Measurements from ENCODE around the gene PTGR2.
"Not testable (repeated sequence)": the region's sequence is repeated elsewhere in the genome, so short reads cannot be mapped to it uniquely, and the experiment has no call there.

The PTGR2 gene

DNA sequence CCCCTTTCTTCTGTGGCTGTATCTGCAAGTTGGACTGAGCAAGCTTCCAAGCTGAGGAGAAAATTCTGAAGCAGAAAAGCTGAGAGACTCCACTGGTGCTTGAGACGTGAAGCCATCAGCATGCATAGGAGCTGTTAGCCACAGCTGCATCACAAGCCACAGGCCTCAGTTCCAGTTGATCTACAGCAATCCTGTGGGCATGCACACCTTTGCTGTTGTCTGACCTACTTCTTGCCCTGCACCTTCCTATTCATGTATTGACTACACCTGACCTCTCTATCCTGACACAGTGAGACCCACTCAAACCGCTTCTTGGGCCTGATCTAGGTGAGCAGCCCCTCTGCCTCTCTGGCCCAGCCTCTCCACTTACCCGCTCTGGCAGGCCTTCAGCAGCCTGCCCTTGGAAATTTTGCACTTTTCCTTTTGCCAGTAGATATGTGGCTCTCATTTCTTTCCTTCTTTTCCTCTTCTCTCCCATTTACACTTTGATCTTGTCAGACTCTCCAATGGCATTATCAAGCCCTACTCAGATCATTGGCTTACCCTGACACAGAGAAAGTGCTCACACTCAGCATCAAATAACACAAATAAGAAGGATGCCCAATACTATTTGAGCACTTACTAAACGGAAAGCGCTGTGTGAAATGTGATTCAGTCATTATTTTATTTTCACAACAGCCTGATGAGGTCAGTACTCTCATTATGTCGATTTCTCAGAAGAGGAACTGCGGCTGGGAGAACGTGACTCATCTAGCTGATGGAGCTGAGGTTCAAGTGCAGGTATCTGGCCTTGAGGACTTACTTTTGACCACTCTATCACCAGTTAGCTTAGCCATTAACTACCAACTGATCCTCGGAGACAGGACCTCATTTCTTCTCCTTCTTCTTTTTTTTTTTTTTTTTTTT, 21.9 kb upstream of the PTGR2 start:
- DNase-seq (ENCODE audit: low read depth in 1 of 2, low spot score in 1 of 2), result peak; percentile 11 to 12

DNA sequence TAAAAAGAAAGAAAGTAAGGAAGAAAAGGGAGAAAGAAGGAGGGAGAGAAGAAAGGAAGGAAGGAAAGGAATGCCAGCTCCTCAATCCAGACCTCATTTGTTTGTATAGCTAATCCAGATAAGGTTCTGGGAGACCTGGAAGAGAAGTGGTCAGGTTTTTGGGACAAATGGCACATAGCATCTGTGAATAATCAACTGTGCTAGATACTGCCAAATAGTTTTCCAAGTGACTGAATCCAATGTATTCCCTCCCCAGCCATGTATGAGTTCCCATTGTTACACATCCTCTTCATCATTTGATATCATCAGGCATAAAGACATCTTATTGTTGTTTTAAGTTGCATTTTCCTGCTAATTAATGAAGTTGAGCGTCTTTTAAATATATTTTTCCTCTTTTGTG, 18.6 kb upstream of the PTGR2 start:
- DNase-seq (ENCODE audit: low read depth in 1 of 2, low spot score in 1 of 2), result no peak

DNA sequence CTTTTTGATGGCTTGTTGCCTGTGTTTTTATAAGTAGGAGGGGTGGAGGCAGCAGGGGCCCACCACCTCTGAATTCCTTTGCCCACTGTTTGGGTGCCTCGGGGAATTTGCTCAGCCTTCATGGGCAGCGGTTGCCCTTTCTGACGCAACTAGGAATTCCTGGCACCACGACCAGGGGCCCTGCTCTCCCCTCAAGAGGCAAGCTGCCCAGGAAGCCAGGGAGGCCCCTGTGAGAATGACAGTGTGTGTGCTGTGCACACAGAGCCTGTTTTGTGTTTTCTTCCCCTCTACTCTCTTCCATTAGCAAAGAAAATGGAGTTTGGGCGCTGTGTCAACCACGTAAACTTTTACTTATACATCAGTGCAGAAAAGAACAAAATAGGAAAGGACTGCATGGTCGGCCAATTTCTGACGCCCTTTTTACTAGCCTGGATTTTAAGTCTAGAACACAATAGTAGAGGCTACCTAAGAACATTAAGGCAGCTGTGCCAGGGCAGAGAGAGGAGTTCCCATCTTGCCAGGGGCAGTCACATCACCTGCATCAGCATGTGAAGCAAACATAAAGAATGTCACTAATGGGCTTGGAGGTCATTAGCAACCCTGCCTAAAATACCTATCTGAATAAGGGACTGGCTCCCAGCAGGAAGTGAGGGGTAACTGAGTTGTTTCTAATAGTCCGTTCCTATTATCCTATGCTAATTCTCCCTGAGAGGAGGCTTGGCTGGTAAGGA, 17.9 kb upstream of the PTGR2 start:
- DNase-seq (ENCODE audit: low read depth in 1 of 2, low spot score in 1 of 2), result no peak

DNA sequence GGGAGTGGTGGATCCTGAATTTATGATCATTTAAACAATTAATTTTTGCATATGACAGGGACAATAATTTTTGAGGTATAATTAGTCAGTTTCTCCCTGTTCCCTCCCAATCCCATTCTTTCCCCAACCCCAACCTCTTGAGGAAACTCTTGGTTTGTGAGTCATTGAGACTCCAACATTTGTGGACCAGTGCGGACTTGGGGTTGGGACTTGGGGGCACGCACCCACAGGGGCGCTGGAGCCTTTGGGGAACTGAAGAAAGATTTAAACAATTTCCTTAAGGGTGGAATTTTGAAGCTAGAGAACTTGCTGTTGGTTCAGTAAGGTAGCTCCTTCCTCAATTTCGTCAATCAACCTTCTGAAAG, 17.4 kb upstream of the PTGR2 start:
- DNase-seq (ENCODE audit: low read depth in 1 of 2, low spot score in 1 of 2), result no peak

DNA sequence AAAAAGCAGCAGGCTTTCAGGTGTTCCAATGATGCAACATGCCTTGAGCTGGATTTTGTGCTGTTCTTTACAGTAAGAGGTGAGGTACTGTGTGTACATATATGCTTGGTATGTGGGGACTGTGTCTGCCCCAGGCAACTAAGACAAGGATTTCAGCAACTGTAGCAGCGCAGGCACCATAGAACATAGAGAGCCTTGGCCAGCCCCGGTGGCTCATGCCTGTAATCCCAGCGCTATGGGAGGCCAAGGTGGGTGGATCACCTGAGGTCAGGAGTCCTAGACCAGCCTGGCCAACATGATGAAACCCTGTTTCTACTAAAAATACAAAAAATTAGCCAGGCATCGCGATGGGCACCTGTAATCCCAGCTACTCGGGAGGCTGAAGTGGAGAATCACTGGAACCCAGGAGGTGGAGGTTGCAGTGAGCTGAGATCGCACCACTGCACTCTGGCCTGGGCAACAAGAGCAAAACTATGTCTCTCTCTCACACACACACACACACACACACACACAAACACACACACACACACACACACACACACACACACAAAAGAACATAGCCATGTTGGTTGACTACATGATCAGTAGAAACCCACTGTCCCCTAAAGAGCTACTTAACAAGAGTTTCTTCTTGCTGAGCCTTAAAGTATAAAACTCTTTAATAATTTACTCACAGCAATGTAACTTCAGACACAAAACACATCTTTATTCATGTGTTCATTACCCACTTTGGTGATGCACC, 13.2 kb upstream of the PTGR2 start:
- DNase-seq (ENCODE audit: low read depth in 1 of 2, low spot score in 1 of 2), result not testable (repeated sequence)

DNA sequence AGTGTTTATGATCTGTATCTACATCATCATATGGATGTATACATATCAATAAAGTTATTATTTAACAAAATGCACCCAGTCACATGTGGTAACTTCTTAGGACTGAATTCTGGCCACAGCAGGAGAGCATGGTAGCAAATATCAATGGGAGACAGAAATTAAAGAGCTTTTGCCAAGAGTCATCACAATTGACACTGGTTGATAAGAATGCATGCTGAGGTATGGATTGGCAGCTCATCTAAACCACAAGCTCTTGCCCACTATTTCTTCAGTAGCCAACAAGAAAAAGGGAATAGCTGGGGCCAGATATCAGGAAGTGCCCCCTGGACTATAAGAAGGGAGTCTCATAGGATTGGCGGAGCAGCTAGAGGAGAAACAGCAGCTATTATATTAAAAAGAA, 9.4 kb upstream of the PTGR2 start:
- DNase-seq (ENCODE audit: low read depth in 1 of 2, low spot score in 1 of 2), result no peak

DNA sequence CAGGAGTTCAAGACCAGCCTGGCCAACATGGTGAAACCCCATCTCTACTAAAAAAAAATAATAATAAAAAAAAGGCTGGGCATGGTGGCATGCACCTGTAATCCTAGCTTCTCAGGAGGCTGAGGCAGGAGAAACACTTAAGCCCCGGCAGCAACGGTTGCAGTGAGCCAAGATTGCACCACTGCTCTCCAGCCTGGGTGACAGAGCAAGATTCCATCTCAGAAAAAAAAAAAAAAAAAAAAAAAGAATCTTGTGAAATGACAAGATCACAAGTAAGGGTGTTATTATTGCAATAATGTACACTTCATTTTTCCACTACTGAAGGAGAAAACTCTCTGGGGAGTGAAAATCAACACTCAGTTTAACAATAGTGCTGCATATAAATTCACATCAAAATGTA, 8.8 kb upstream of the PTGR2 start:
- DNase-seq (ENCODE audit: low read depth in 1 of 2, low spot score in 1 of 2), result no peak

DNA sequence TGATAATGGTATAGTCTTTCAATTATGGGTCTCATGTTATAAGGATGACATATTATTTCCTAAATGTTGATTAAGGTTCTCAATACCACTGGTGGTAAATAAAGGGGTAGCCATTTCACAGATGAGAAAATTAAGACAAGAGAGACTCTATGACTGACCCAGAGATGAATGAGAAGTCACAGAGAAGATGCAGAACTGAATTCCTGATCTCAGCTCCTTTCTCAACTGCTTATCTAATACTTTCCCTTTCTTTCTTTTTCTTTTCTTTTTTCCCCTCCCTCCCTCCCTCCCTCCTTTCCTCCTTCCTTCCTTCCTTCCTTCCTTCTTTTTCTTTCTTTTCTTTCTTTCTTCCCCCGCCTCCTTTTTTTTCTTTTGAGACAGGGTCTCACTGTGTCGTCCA, 8.3 kb upstream of the PTGR2 start:
- DNase-seq (ENCODE audit: low read depth in 1 of 2, low spot score in 1 of 2), result no peak

DNA sequence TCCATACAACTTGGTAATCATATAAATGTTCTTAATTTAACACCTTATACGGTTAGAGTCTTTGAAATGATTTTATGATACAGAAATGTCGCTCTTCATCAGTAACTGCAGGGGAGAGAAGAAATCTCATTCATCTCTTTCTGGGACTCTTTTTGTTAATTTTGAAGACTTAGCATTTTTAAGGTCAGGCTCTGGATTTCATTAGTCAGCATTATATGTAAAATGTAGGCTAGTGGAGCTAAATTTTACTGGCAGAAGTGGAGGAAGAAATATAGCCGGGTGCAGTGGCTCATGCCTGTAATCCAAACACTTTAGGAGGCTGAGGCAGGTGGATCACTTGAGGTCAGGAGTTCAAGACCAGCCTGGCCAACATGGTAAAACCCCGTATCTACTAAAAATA, 4.7 kb upstream of the PTGR2 start:
- no peak for DNase-seq (ENCODE audit: low read depth in 1 of 2, low spot score in 1 of 2)

DNA sequence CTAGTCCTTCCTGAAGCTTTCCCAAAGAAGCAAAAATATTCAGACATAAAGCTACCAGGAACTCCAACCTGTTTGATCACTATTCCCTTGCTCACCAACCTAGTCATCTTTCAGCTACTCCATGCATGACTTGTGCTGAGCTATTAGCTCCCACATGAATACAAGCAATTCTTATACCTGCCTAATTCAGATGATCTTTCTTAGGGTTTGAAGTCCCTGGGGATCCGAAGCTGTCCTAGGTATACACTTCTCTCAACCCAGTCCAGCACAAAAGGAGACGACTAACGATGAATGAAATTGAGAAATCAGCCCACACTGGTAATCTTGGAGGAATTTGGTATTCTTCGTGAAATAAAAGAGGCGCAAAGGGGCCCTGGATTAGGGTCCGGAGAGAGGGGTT, 631 bp upstream of the PTGR2 start:
- no peak for DNase-seq (ENCODE audit: low read depth in 1 of 2, low spot score in 1 of 2)

DNA sequence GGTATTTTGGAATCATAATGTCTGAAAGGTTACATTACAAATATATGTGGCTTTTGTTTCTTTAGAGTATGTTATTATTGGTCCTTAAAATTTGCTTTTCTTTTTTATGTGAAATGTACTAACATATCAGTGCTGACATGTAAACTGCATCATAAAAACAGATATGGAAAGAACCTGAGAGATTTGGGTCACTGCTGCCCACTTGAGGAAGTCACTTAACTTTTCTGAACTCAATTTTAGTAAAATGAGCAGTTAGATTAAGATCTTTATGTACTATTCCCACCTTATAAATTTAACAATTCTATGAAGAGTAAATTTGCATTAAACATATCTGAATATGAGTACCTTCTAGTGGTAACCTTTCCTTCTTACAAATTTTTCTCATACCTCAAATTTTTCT, 7.5 kb downstream of the PTGR2 start:
- DNase-seq (ENCODE audit: low read depth in 1 of 2, low spot score in 1 of 2), result no peak

DNA sequence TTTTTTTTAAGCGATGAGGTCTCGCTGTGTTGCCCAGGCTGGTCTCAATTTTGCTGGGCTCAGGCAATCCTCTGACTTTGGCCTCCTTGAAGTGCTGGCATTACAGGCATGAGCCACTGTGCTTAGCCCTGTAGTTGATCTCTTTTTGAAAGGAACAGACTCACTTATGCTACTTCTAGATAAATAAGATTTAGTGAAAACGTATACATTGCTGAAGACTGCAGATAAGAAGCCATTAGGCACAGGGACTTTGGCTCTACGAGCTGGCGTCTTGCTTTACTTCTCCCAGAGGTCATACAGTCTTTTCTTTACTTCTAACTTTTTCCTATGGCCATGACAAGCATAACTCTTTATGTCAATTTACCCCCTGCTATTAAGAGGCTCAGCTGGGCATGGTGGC, 9.4 kb downstream of the PTGR2 start:
- no peak for DNase-seq (ENCODE audit: low read depth in 1 of 2, low spot score in 1 of 2)

DNA sequence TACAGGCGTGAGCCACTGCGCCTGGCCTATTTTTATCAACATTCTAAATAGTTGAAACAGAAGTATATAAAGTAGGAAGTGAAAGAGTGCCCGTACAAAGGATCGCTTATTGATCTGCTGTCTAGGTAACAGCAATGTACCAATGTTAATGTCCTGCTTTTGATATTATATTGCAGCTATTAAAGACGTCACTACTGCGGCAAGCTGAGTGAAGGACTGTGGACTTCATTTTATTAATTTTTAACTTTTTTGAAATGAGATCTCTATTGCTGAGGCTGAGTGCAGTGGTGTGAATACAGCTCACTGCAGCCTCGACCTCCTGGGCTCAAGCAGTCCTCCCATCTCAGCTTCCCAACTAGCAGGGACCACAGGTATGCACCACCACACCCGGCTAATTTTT, 10.8 kb downstream of the PTGR2 start:
- DNase-seq (ENCODE audit: low read depth in 1 of 2, low spot score in 1 of 2), result no peak

DNA sequence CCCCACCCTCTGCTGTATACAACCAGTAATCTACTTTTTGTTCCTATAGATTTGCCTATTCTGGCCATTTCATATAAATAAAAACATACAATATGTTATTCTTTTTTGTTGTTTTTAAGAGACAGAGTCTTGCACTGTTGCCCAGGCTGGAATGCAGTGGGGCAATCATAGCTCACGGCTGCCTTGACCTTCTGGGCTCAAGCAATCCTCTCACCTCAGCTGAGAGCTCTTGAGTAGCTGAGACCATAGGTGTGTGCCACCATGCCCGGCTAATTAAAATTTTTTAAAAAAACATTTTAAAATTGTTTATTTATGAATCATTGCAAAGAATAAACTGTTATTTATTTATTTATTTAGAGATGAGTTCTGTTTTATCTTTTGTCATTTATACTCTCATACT, 11.6 kb downstream of the PTGR2 start:
- DNase-seq (ENCODE audit: low read depth in 1 of 2, low spot score in 1 of 2), result no peak

DNA sequence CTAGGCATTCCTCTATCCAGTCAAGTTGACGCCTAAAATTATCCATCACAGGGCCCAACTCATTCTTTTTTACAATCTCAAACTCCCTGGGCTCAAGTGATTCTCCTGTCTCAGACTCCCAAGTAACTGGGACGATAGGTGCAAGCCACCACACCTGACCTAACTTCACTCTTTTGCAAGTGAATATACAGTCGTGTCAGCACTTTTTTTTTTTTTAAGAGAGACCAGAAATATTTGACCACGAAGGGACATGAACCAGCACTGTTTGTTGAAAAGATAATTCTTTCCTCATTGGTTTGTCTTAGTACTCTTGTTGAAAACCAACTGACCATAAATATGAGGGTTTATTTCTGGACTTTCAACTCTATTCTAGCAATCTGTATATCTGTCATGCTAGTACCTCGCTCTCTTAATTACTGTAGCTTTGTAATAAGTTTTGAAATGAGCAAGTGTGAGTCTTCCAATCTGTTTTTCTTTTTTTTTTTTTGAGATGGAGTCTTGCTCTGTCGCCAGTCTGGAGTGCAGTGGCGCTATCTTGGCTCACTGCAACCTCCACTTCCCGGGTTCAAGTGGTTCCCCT, 14.0 kb downstream of the PTGR2 start:
- DNase-seq (ENCODE audit: low read depth in 1 of 2, low spot score in 1 of 2), result no peak

DNA sequence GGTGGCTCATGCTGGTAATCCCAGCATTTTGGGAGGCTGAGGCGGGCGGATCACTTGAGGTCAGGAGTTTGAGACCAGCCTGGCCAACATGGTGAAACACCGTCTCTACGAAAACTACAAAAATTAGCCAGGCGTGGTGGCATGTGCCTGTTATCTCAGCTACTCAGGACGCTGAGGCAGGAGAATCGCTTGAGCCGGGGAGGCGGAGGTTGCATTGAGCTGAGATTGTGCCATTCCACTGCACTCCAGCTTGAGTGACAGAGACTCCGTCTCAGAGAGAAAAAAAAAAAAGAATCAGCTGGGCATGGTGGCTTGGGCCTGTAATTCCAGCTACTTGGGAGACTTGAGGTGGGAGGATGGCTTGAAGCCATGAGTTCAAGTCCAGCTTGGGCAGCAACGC, 18.1 kb downstream of the PTGR2 start:
- DNase-seq (ENCODE audit: low read depth in 1 of 2, low spot score in 1 of 2), result not testable (repeated sequence)

DNA sequence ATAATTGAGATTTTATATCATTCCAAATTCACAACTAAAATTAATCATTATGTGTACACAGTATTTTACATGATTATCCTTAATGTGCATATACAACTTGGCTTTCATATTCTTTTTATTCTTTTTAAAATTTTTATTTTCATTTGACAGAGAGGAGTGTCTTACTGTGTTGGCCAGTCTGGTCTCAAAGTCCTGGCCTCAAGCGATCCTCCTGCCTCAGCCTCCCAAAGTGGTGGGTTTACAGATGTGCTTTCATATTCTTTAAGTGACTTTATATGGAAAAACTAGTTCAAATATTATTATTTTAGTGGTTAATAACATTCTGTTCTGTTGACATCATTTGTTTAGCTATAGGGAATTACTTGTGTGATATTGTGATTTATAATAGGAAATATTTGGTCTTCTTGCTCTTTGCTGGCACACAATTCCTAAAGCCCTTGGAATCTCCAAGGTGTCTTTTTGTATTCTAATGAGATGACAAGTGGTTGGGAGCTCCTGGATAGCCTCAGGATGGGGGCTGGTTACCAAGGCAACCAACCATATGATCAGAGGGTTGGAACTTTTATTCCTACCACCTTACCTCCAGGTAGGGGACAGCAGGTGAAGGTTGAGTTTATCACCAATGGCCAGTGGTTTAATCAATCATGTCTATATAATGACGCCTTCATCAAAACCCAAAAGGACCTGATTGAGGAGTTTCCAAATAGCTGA, 19.0 kb downstream of the PTGR2 start:
- no peak for DNase-seq (ENCODE audit: low read depth in 1 of 2, low spot score in 1 of 2)

DNA sequence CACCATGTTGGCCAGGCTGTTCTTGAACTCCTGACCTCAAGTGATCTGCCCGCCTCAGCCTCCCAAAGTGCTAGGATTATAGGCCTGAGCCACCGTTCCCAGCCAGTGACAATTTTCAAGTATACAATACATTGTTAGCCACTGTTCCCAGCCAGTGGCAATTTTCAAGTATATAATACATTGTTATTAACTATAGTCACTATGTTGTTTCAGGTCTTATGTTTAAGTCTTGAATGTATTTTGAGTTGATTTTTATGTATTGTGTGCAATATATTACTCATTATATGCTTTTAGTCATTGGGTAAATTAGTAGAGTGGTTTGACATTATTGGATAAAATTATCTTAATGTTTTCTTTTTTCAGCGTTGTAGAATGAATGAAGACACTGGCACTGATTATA, 22.0 kb downstream of the PTGR2 start:
- DNase-seq (ENCODE audit: low read depth in 1 of 2, low spot score in 1 of 2), result no peak

DNA sequence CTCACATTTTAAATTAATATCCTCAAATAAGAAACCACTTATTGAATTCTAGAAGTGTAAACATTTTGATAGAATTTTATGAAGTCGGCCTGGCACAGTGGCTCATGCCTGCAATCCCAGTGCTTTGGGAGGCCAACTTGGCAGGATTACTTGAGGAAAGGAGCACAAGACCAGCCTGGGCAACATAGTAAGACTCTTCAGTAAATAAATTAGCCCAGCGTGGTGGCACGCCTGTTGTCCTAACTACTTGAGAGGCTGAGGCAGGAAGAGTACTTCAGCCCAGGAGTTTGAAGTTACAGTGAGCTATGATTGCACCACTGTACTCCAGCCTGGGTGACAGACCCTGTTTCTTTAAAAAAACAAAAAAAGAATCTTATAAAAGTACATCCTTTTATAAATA, 26.2 kb downstream of the PTGR2 start:
- DNase-seq (ENCODE audit: low read depth in 1 of 2, low spot score in 1 of 2), result no peak

DNA sequence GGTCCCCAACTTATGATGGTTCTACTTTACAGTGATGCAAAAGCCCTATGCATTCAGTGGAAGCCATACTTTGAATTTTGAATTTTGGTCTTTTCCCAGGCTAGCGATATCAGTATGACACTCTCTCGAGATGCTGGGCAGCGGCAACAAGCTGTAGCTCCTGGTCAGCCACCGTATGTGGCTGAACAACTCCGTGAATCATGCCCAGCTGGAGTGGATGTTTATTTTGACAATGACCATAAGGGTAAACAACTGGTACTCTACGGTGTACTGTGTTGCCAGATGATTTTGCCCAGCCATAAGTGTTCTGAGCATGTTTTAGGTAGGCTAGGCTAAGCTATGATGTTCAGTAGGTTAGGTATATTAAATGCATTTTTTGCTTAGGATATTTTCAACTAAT, 26.8 kb downstream of the PTGR2 start:
- DNase-seq (ENCODE audit: low read depth in 1 of 2, low spot score in 1 of 2), result no peak

DNA sequence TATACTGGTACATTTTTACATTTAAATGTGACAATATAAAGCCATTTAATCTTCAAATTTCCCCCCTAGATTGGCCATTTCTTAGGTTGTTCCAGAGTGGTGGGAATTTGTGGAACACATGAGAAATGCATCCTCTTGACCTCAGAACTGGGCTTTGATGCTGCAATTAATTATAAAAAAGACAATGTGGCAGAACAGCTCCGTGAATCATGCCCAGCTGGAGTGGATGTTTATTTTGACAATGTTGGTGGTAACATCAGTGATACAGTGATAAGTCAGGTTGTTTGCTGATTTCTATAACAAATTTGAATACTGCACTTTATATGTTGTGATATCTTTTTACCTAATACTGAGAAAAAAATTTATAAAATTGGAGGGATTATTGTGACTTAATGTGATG, 27.4 kb downstream of the PTGR2 start:
- DNase-seq (ENCODE audit: low read depth in 1 of 2, low spot score in 1 of 2), result no peak

Measured in activated CD4-positive, alpha-beta T cell treated with anti-CD3 and anti-CD28 coated beads, Interleukin-2, amount 50 U/mL, for 24 hours (primary cell).